HUES48 (cell line): ENCODE results near the gene DCAF12.
A peak's percentile ranks its signal among the peaks of the same experiment; 100 is the strongest.

ENCODE experiments used
- H3K27ac ChIP-seq: one replicate; pipeline ENCODE4 v1.7.0; 2013; ENCODE audit warnings: low read depth, low read length, inconsistent platforms
- H3K27me3 ChIP-seq: 2 replicates; pipeline ENCODE4 v1.6.1; 2013; ENCODE audit warnings: mild to moderate bottlenecking, low read length; ENCODE audit not compliant: control insufficient read depth, insufficient read depth
- H3K36me3 ChIP-seq: 2 replicates; pipeline ENCODE4 v1.6.1; 2013; ENCODE audit warnings: low read length; ENCODE audit not compliant: control insufficient read depth, insufficient read depth
- H3K4me1 ChIP-seq: 2 replicates; pipeline ENCODE4 v1.6.1; 2013; ENCODE audit warnings: mild to moderate bottlenecking, low read length; ENCODE audit not compliant: control insufficient read depth, insufficient read depth
- H3K4me3 ChIP-seq: 2 replicates; pipeline ENCODE4 v1.5.1; 2013; ENCODE audit warnings: mild to moderate bottlenecking, low read depth, low read length
- H3K9ac ChIP-seq: 2 replicates; pipeline ENCODE4 v1.6.1; 2013; ENCODE audit warnings: mild to moderate bottlenecking, low read depth, low read length, moderate library complexity
- H3K9me3 ChIP-seq: 2 replicates; pipeline ENCODE4 v1.6.1; 2013; ENCODE audit warnings: low read length; ENCODE audit not compliant: control insufficient read depth, insufficient read depth

Gene DCAF12

GRCh38 chr9:34089311-34089710 lies 37.2 kb downstream of the DCAF12 start:
- Histone ChIP-seq H3K4me1 (no peaks in the 10 kb centered on the region), H3K27ac (no peak overlapping the region), H3K4me3 (no peak overlapping the region), H3K36me3 (peaks cover 79% of the 10 kb centered on the region), H3K27me3 (no peaks in the 10 kb centered on the region), H3K9ac (no peak overlapping the region), H3K9me3 (no peaks in the 10 kb centered on the region)

DNA sequence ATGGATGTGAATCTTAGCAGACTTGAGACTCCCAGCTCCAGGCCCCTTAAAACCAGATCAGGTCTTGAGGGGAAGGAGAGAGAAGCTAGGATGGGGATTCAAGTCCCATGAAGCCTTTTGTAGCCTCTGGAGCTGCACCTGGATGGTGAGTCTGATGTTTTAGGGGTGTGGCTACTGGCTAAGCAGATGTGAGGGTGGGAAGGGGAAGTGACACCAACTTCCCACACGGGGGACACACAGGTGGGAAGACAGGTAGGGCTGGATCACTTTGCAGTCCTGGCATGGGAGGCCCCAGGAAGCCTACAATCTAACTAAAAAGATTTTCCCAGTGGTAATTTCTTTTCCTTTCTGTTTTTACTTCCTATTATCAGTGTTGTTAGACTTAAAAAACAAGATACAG lies 39.1 kb downstream of the DCAF12 start:
- Histone ChIP-seq H3K9ac (no peak overlapping the region), H3K36me3 (peaks cover 64% of the 10 kb centered on the region), H3K27ac (no peak overlapping the region), H3K4me1 (no peaks in the 10 kb centered on the region), H3K9me3 (no peaks in the 10 kb centered on the region), H3K27me3 (no peaks in the 10 kb centered on the region), H3K4me3 (no peak overlapping the region)

GRCh38 chr9:34086864-34087263 lies 39.6 kb downstream of the DCAF12 start:
- Histone ChIP-seq H3K9me3 (no peaks in the 10 kb centered on the region), H3K4me3 (no peak overlapping the region), H3K9ac (no peak overlapping the region), H3K27ac (no peak overlapping the region), H3K36me3 (peaks cover 59% of the 10 kb centered on the region), H3K4me1 (no peaks in the 10 kb centered on the region), H3K27me3 (no peaks in the 10 kb centered on the region)

DNA sequence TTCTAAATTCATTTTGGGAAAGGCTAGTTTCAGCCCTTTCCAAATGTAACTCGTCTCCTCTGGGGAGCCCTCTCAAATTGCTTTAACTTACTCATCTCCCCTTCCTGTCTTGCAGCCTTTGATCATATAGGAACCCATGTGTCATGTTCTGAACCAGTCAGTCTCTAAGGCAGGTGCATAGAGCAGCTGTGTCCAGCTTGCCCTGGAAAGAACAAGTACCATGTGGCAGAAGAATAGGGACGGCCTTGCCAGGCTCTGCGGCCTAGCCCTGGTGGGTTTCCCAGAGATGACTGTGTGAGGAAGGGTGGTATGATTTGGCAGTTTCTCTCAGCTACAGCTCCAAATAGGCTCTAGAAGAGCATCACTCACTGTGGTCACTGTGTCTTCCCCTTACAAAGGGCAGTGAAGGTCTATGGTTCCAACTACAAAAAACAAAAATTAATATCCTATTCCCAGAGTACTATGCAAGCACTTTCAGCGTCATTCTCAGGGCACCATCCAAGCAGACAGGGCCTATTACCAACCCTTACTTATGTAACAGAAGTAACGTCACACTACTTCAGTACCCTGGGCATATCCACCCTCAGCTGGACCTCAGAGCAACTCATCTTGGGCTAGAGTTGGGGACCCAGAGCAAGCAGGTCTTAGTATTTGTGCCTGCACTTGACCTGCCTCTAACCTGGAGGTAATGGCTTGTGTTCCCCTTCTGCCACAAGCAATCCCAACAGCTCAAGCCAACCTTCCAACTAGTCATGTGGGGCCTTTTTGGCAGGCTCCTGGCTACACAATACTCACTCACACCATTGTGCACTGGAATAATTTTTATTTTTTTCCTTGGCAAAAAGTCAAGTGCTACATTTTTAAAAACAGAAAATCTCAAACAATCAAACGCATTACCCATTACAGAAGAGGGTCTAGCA lies 40.7 kb downstream of the DCAF12 start:
- no peak overlapping the region for H3K27ac ChIP-seq
- no peak overlapping the region for H3K9ac ChIP-seq
- no peak overlapping the region for H3K4me3 ChIP-seq
- H3K9me3 ChIP-seq: no peaks in the 10 kb centered on the region
- H3K4me1 ChIP-seq: no peaks in the 10 kb centered on the region
- H3K36me3 ChIP-seq: peaks cover 51% of the 10 kb centered on the region
- H3K27me3 ChIP-seq: no peaks in the 10 kb centered on the region

DNA sequence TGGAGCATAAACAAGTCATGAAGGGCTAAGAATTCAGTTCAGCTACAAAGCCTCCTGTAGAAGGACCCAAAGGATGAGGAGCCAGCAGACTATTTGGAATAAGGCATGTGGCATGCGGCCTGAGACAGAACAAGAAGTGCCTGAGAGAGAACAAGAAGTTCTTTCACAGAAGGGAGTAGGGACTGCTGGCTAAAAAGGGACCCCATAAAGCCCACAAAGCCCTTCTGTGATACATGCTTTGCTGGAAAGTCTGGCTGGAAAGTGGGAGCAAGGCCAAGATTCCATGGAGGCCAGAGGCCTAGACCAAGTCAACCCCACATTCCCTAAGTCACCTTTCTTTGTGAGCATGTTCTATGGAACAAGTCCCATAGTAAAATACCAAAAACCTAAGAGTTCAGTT lies 41.9 kb downstream of the DCAF12 start:
- no peak overlapping the region for H3K9ac ChIP-seq
- H3K27ac ChIP-seq: no peak overlapping the region
- no peaks in the 10 kb centered on the region for H3K9me3 ChIP-seq
- no peaks in the 10 kb centered on the region for H3K27me3 ChIP-seq
- no peak overlapping the region for H3K4me3 ChIP-seq
- peaks cover 42% of the 10 kb centered on the region for H3K36me3 ChIP-seq
- no peaks in the 10 kb centered on the region for H3K4me1 ChIP-seq

- Histone ChIP-seq H3K27me3 (no peaks in the 10 kb centered on the region), H3K27ac (no peak overlapping the region), H3K9me3 (no peaks in the 10 kb centered on the region), H3K9ac (no peak overlapping the region), H3K4me3 (no peak overlapping the region), H3K4me1 (no peaks in the 10 kb centered on the region), H3K36me3 (no peaks in the 10 kb centered on the region)
These were observed 47.3 kb downstream of the DCAF12 start for GRCh38 chr9:34079181-34079580.

DNA sequence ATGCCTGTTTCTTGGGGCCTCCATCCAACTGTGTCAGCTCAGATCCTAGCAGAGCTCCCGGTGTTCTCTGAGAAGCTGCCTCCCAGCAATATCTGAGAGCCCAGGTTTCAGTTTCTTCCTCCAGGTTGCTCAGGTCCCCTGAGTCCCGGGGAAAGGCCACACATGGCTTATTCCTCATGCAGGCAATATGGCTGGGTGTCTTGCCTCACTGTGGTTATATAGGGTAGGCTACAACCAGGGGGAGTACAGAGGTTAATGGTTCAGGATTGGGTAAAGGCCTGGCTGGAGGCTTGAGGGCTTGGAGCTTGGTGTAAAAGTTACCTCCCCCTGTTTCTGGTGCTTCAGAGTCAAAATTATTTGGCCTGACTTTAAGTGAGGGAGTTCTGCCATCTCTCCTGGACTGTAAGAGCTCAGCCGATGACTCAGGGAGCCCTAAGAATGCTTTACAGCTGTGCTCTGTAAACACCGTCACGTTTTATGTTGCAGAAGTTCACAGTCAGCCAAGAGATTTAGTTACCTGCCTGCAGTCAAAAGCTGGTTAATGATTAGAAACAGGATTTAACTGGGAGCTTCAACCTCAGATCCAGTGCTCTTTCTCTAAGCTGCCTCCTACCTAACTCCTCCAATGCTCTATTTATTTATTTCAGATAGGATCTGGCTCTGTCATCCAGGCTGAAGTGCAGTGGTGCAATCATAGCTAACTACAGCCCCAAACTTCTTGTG lies 53.5 kb downstream of the DCAF12 start:
- no peaks in the 10 kb centered on the region for H3K9me3 ChIP-seq
- 0 out of 2 replicates have a peak, but pooled peaks cover 9% of the 10 kb centered on the region for H3K4me1 ChIP-seq
- no peak overlapping the region for H3K9ac ChIP-seq
- H3K27me3 ChIP-seq: no peaks in the 10 kb centered on the region
- no peak overlapping the region for H3K4me3 ChIP-seq
- no peaks in the 10 kb centered on the region for H3K36me3 ChIP-seq
- H3K27ac ChIP-seq: peak overlapping the region; percentile 48

DNA sequence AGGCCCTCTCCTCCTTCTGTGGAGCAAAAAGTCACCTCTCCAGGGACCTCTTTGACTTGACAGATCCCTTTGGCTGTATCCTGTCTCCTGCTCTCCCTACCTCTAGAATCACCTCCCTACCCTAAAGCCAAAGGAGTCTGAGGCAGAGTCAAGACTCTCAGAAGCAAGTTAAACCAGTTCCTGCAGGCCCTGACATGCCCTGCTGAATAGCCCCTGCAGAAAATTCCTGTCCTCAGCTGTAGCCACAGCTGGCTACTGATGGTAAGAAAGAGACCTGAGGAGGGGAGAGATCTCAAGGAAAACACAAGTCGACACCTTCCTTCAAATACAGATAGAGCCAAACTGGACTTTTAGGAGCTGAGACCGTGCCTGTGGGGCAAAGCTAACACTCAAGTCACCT lies 54.1 kb downstream of the DCAF12 start:
- no peaks in the 10 kb centered on the region for H3K9me3 ChIP-seq
- H3K9ac ChIP-seq: peak overlapping the region; percentile 41; the same call in 1 of the 2 replicates
- H3K36me3 ChIP-seq: no peaks in the 10 kb centered on the region
- H3K4me1 ChIP-seq: 0 out of 2 replicates have a peak, but pooled peaks cover 9% of the 10 kb centered on the region
- H3K27ac ChIP-seq: peak overlapping the region; percentile 48
- H3K27me3 ChIP-seq: no peaks in the 10 kb centered on the region
- no peak overlapping the region for H3K4me3 ChIP-seq

GRCh38 chr9:34070606-34071324 lies 55.7 kb downstream of the DCAF12 start:
- 0 out of 2 replicates have a peak, but pooled peaks cover 9% of the 10 kb centered on the region for H3K4me1 ChIP-seq
- no peaks in the 10 kb centered on the region for H3K36me3 ChIP-seq
- no peak overlapping the region for H3K9ac ChIP-seq
- H3K4me3 ChIP-seq: no peak overlapping the region
- H3K27ac ChIP-seq: no peak overlapping the region
- no peaks in the 10 kb centered on the region for H3K27me3 ChIP-seq
- H3K9me3 ChIP-seq: no peaks in the 10 kb centered on the region

DNA sequence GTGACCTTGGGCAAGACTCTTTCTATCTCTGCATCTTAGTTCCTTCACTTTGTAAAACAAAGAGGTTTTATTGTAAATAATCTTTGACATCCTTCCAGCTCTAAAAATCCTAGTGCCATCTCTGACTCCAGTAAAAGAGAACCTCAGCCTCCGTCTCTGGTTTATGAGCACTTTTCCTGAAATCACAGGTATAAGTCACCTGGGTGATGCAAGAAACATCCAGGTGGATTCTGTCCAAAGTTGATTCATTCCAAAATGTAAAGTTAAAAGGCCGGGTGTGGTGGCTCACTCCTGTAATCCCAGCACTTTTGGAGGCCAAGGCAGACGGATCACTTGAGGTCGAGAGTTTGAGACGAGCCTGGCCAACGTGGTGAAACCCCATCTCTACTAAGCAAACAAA lies 56.7 kb downstream of the DCAF12 start:
- Histone ChIP-seq H3K27me3 (no peaks in the 10 kb centered on the region), H3K36me3 (no peaks in the 10 kb centered on the region), H3K9ac (no peak overlapping the region), H3K4me3 (no peak overlapping the region), H3K9me3 (no peaks in the 10 kb centered on the region), H3K27ac (no peak overlapping the region), H3K4me1 (0 out of 2 replicates have a peak, but pooled peaks cover 9% of the 10 kb centered on the region)
